ENCODE results near the gene NAT8L. TPM values are rescaled to one million over a fixed set of nuclear protein-coding genes. Genes with fewer than 3 reads are reported as not detected.

Gene NAT8L
- polyA plus RNA-seq, 3 donors, result 0.01 TPM; not detected in 2

- Histone ChIP-seq H3K9me3 (replicated peaks in 1 of 2; ENCODE audit: control insufficient read depth in 1 of 2, insufficient read depth in 1 of 2, low read length in 2 of 2) (no peaks in the 10 kb centered on the region), H3K4me1 (ENCODE audit: control insufficient read depth in 1 of 2, insufficient read depth in 2 of 2, low read length in 2 of 2) (no peaks in the 10 kb centered on the region), H4K20me1 (ENCODE audit: insufficient read depth, low read length) (no peaks in the 10 kb centered on the region), H3K27ac (ENCODE audit: low read depth in 1 of 2, low read length in 2 of 2) (no peak overlapping the region), H3K36me3 (replicated peaks in 1 of 2; ENCODE audit: control insufficient read depth in 1 of 2, insufficient read depth in 2 of 2, low read length in 2 of 2) (no peaks in the 10 kb centered on the region), H3K9ac (ENCODE audit: insufficient read depth, low read length, poor library complexity, severe bottlenecking) (no peak overlapping the region), H3K4me2 (replicated peaks; ENCODE audit: extremely low read depth, low read length, poor library complexity, severe bottlenecking) (no peak overlapping the region), H2AFZ (ENCODE audit: insufficient read depth, low read depth, low read length, poor library complexity, severe bottlenecking) (no peak overlapping the region), H3K4me3 (replicated peaks in 1 of 3; ENCODE audit: low read depth in 2 of 3, low read length in 3 of 3) (no peak overlapping the region), H3K27me3 (ENCODE audit: control insufficient read depth in 2 of 2, insufficient read depth in 2 of 2, low read length in 2 of 2) (no peaks in the 10 kb centered on the region), H3K79me2 (ENCODE audit: insufficient read depth, low read length) (no peaks in the 10 kb centered on the region)
- Mint-ChIP-seq H3K27me3 (ENCODE audit: low read depth in 3 of 3) (peaks cover 2 to 4% (median 3%) of the 10 kb centered on the region in 3 donors), H3K9me3 (no peaks in the 10 kb centered on the region), H3K4me3 (peak overlapping the region in 1 of 2 donors; percentile 41), H3K27ac (peak overlapping the region in 1 of 7 donors; percentile 22), H3K36me3 (no peaks in the 10 kb centered on the region), H3K4me1 (no peaks in the 10 kb centered on the region)
- no peak for TF ChIP-seq CTCF (IDR thresholded peaks at IDR 0.05)
- no peak for DNase-seq
- intact Hi-C loops (cut with micrococcal nuclease), result no loop called here
- WGBS (ENCODE audit: insufficient coverage), result 92% methylated on average over 10 of the region's 12 CpGs
Measured at GRCh38 chr4:2075171-2075986, 16.3 kb downstream of the NAT8L start.

GRCh38 chr4:2075987-2076907, 17.1 kb downstream of the NAT8L start:
- Histone ChIP-seq H4K20me1 (ENCODE audit: insufficient read depth, low read length) (no peaks in the 10 kb centered on the region), H3K9ac (ENCODE audit: insufficient read depth, low read length, poor library complexity, severe bottlenecking) (no peak overlapping the region), H2AFZ (ENCODE audit: insufficient read depth, low read depth, low read length, poor library complexity, severe bottlenecking) (no peak overlapping the region), H3K79me2 (ENCODE audit: insufficient read depth, low read length) (no peaks in the 10 kb centered on the region), H3K27ac (ENCODE audit: low read depth in 1 of 2, low read length in 2 of 2) (no peak overlapping the region), H3K4me2 (replicated peaks; ENCODE audit: extremely low read depth, low read length, poor library complexity, severe bottlenecking) (no peak overlapping the region), H3K4me3 (replicated peaks in 1 of 3; ENCODE audit: low read depth in 2 of 3, low read length in 3 of 3) (no peak overlapping the region), H3K36me3 (replicated peaks in 1 of 2; ENCODE audit: control insufficient read depth in 1 of 2, insufficient read depth in 2 of 2, low read length in 2 of 2) (no peaks in the 10 kb centered on the region), H3K27me3 (ENCODE audit: control insufficient read depth in 2 of 2, insufficient read depth in 2 of 2, low read length in 2 of 2) (no peaks in the 10 kb centered on the region), H3K4me1 (ENCODE audit: control insufficient read depth in 1 of 2, insufficient read depth in 2 of 2, low read length in 2 of 2) (no peaks in the 10 kb centered on the region), H3K9me3 (replicated peaks in 1 of 2; ENCODE audit: control insufficient read depth in 1 of 2, insufficient read depth in 1 of 2, low read length in 2 of 2) (no peaks in the 10 kb centered on the region)
- no peak for DNase-seq
- no peak for TF ChIP-seq CTCF (IDR thresholded peaks at IDR 0.05)
- Mint-ChIP-seq H3K27me3 (ENCODE audit: low read depth in 3 of 3) (peaks cover 2 to 3% (median 3%) of the 10 kb centered on the region in 3 donors), H3K27ac (no peak overlapping the region), H3K4me1 (no peaks in the 10 kb centered on the region), H3K36me3 (no peaks in the 10 kb centered on the region), H3K4me3 (no peak overlapping the region), H3K9me3 (no peaks in the 10 kb centered on the region)
- 94% methylated on average over 26 of the region's 31 CpGs for WGBS (ENCODE audit: insufficient coverage)
- intact Hi-C loops (cut with micrococcal nuclease), result no loop called here
